ENCODE data around the gene GALNT13. TPM values are rescaled to one million over a fixed set of nuclear protein-coding genes. Genes with fewer than 3 reads are reported as not detected.

Gene GALNT13
- total RNA-seq, 1 donor, result 1.7 TPM

- H3K4me3 ChIP-seq (ENCODE audit: low read depth, low read length), result no peak overlapping the region
- TF ChIP-seq CTCF (IDR thresholded peaks at IDR 0.05; ENCODE audit: insufficient read depth, low read depth, low read length), result no peak
- peak; percentile 16 for DNase-seq (ENCODE audit: low read depth)
Measured at GRCh38 chr2:154193246-154193645, 321.5 kb downstream of the GALNT13 start.

- no peak for TF ChIP-seq CTCF (IDR thresholded peaks at IDR 0.05; ENCODE audit: insufficient read depth, low read depth, low read length)
- peak; percentile 25 for DNase-seq (ENCODE audit: low read depth)
- no peak overlapping the region for H3K4me3 ChIP-seq (ENCODE audit: low read depth, low read length)
Measured at GRCh38 chr2:154194909-154195643, 323.4 kb downstream of the GALNT13 start.

GRCh38 chr2:154195644-154196195 lies 324.0 kb downstream of the GALNT13 start:
- DNase-seq (ENCODE audit: low read depth), result peak; percentile 7

GRCh38 chr2:154198866-154199265 lies 327.1 kb downstream of the GALNT13 start:
- no peak overlapping the region for H3K4me3 ChIP-seq (ENCODE audit: low read depth, low read length)
- no peak for DNase-seq (ENCODE audit: low read depth)
- no peak for TF ChIP-seq CTCF (IDR thresholded peaks at IDR 0.05; ENCODE audit: insufficient read depth, low read depth, low read length)

More at GRCh38 chr2:154195644-154196195, 324.0 kb downstream of the GALNT13 start:
- TF ChIP-seq CTCF (IDR thresholded peaks at IDR 0.05; ENCODE audit: insufficient read depth, low read depth, low read length), result no peak
- H3K4me3 ChIP-seq (ENCODE audit: low read depth, low read length), result no peak overlapping the region

- no peak for TF ChIP-seq CTCF (IDR thresholded peaks at IDR 0.05; ENCODE audit: insufficient read depth, low read depth, low read length)
- no peak overlapping the region for H3K4me3 ChIP-seq (ENCODE audit: low read depth, low read length)
- DNase-seq (ENCODE audit: low read depth), result no peak
Measured at GRCh38 chr2:154203206-154203605, 331.5 kb downstream of the GALNT13 start.

GRCh38 chr2:154203902-154204301 lies 332.2 kb downstream of the GALNT13 start:
- no peak for DNase-seq (ENCODE audit: low read depth)
- no peak for TF ChIP-seq CTCF (IDR thresholded peaks at IDR 0.05; ENCODE audit: insufficient read depth, low read depth, low read length)
- H3K4me3 ChIP-seq (ENCODE audit: low read depth, low read length), result no peak overlapping the region
